B cell (primary cell): ENCODE measurements around the gene OPN4.

Experiments used
- EZH2 ChIP-seq: IDR thresholded peaks from 2 replicates; pipeline ENCODE4 v1.6.1; 2012; ENCODE audit warnings: borderline replicate concordance, low read depth, mild to moderate bottlenecking, moderate library complexity, low read length; ENCODE audit not compliant: insufficient read depth, poor library complexity, severe bottlenecking
- TF ChIP-seq, protein P1 (sequence below): fragments of 200-600 bp; IDR thresholded peaks from one replicate; pipeline ENCODE4 v1.8.0; 2022; ENCODE audit warnings: antibody characterized with exemption, mild to moderate bottlenecking

DNA sequence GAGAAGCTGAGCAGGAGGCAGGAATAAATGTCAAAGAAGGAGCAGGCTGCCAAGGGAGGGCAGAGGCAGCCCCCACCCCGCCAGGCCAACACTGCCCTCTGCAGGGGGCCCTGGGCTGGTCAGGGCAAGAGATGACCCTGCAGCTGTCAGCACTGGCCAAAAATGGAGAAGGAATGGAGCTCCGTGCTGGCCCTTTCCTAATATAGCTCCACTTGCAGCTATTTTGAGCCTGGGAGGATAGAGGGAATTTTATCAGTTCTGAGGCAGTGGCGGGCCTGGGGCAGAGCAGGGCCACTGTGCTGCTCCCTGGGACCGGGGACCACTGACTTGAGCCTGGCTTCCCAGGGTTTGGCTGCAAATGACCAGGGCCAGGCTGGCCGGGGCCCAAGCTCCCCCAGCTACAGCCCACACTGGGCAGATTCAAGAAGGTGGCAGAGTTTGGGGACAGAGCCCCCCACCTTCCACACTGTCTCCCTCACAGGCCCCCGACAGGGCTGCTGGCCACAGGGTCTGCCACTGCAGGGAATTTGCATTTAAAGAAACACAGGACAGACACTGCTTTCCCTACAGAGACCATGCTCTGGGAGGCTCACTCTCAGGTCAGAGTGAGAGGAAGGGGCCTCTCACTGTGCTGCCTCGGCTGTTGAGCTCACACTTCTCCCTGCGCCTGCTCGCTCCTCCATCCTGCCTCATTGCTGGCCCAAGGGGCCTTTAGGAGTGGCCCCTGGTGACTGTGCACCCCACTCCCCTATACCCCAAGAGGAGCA is 30.2 kb downstream of the OPN4 start:
- no peak for TF ChIP-seq EZH2
- TF ChIP-seq, protein P1, sequence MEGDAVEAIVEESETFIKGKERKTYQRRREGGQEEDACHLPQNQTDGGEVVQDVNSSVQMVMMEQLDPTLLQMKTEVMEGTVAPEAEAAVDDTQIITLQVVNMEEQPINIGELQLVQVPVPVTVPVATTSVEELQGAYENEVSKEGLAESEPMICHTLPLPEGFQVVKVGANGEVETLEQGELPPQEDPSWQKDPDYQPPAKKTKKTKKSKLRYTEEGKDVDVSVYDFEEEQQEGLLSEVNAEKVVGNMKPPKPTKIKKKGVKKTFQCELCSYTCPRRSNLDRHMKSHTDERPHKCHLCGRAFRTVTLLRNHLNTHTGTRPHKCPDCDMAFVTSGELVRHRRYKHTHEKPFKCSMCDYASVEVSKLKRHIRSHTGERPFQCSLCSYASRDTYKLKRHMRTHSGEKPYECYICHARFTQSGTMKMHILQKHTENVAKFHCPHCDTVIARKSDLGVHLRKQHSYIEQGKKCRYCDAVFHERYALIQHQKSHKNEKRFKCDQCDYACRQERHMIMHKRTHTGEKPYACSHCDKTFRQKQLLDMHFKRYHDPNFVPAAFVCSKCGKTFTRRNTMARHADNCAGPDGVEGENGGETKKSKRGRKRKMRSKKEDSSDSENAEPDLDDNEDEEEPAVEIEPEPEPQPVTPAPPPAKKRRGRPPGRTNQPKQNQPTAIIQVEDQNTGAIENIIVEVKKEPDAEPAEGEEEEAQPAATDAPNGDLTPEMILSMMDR: no peak
